ENCODE data around the gene REXO1. TPM values are rescaled to one million over a fixed set of nuclear protein-coding genes. Genes with fewer than 3 reads are reported as not detected.

Gene REXO1
- total RNA-seq, 1 donor from 2014 or later: 34.2 TPM

DNA sequence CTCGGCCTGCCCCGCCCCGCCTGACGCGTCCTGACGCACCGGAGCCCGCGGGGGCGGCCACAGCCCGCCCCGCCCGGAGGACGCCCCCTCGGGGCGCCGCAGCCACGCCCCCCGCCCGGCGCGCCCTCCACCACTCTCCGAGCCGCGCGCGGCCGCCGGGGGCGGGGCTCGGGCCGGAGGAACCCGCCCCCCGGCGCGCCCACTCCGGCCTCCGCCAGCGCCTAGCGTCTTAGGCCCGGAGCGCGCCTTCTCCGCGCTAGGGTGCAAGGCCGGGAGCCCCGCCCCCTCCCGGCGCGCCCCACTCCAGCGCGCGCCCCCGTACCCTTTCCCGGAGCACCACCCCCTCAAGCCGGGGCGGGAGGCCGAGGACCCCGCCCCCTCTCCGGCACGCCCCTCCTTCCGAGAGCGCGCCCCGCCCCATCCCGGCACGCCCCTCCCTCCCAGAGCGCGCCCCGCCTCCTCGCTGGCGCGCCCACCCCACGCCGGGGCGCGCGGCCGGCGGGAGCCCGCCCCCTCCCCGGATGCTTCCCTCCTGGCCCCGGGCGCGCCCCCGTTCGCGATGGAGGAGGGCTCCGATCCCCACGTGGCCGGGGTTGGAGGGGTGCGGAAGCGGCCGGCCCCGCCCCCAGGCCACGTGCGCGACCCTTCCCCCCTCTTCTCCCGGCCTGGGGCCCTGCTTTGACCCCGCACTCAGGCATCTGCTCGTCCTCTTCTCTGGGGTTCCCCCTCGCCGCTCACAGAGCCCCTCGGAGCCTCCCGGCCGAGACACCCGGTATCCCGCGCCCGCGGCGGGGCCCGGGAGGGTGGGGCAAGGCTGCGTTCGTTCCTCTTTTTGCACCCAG, 15.6 kb upstream of the REXO1 start:
- intact Hi-C loops (cut with DNase I): no loop called here
- peak; percentile 83 for ATAC-seq

DNA sequence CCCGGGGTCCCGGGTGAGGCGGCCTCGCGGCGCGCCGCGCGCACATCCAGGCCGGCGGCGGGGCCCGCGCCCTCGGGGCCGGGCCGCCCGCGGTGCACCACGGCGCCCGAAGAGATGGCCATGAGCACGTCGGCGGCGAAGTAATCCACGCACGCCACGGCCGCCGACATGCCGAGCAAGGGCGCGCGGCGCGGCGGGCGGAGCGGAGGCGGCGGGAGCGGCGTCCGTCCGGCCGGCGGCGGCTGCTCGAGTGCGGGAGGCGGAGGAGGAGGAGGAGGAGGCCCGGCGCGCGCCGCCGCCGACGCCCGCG, 15.0 kb upstream of the REXO1 start, which contains the start of gene KLF16:
KLF16 (minus strand) TSS at position 252 of the 310 bp plus-strand sequence; CDS start at position 170, 82 bp downstream.
- intact Hi-C loops (cut with DNase I): no loop called here
- no peak for DNase-seq (ENCODE audit: low spot score)
- ATAC-seq: no peak

More for the DNA sequence above, 15.6 kb upstream of the REXO1 start:
- peak; percentile 93 for DNase-seq (ENCODE audit: low spot score)

DNA sequence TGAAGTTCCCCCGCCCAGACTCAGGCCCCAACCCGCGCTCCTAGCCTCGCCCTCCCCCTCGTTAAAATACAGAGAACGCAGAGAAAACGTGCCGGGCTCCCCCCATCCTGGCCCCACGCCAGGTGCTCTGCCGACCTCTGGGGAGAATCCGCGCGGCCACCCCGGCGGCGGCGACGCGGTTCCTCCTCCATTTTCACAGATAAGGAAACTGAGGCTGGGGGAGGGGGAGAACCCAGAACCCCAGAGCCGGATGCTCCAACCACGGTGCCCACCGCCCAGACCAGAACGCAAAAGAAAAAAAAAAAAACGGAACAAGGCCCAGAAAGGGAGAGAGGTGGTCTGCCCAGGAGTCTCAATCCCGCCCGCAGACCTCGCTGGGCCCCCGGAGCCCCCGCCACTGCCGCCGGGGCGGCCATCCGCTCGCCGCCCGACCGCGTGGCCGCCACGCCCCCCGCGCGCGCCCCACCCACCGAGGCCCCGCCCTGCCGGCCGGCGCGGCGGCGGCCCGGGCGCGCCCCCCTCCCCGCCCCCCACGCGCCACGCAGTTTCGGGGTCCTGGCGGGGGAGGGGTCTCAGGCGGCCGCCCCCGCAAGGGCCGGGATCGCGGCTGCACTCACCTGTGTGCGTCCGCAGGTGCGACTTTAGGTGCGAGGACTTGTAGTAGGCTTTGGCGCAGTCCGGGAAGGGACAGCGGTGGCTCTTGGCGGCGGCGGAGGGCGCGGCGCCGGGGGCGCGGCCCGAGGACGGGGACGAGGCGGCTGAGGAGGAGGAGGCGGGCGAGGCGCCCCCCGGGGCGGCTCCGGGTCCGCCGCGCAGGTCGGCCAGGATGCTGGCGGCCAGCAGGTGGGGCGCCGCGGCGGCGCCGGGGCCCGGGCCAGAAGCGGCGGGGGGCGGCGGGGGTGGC, 14.4 kb upstream of the REXO1 start:
- DNase-seq (ENCODE audit: low spot score): no peak
- ATAC-seq: no peak
- intact Hi-C loops (cut with DNase I): no loop called here

DNA sequence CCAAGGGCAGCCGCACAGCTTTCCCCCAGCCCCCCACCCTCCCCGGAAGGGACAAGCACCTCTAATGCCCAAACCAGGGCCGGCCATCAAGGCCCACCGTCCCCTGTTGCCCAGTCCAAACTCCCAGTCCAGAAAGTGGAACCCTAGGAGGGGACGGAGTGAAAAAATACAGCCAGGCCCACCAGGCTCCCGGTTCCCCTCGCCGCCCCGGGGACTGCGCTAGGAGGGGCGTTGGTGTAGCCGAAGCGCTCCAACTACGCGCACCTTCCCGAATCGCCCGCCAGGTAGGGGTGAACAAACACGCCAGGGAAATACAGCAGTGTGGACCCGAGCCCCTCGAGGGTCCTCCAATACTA, 13.8 kb upstream of the REXO1 start:
- no peak for ATAC-seq
- DNase-seq (ENCODE audit: low spot score): no peak
- intact Hi-C loops (cut with DNase I): no loop called here

DNA sequence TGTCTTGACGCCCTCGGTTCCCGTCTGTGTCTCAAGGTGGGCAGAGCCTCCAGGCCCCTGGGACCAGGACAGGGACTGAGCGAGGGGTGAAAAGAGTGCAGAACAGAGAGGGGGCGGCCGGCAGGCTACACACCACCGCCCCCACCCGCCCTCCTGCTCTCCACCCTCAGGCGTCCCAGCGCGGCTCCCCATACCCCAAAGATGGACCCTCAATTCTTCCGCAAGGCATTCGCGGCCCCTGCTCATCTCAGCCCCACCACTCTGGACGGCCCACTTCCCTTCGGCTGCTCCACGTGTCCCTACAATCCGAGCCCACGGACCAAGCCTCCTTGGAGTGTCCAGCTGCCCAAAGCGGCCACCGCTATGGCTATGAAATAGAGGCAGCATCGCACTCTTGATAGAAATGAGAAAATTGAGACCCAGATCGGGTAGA, 13.3 kb upstream of the REXO1 start:
- intact Hi-C loops (cut with DNase I): no loop called here
- ATAC-seq (no peak), DNase-seq (ENCODE audit: low spot score) (no peak)

DNA sequence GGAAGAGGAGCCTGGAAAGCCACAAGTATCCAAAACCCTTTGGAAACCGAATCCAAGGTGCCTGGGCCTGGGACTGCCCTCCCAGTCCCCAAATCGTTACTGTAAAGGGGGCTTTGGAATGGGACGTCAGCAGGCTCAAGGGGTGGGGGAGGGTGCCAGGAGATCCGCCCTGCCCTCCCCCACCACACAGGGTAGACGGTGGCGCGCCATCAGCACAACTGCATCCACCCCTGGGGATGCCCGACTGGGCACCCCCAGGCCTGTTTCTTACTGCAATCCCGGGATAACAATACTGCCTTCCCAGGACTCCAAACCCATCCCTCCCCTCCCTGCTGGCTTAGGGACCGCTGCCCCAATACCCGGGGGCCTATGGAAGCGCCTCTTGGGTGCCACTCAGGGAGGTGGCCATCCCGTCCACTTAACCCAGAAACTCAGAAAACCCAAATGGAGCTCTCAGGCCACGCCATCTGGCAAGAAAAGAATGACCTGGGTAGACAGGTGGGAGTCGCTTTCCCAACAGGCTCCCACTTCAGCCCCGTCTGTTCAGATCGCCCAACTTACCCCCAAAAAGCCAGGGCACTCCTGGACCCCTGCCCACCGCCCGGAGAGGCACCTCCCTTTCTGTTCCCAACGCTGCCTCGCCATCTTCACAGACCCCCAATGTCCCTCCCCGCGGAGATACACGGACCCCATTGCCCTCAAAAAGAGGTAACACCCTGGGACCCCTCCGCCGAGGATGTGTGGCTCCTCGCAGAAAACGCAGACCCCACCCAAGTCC, 12.7 kb upstream of the REXO1 start:
- no peak for ATAC-seq
- no peak for DNase-seq (ENCODE audit: low spot score)
- intact Hi-C loops (cut with DNase I): no loop called here

DNA sequence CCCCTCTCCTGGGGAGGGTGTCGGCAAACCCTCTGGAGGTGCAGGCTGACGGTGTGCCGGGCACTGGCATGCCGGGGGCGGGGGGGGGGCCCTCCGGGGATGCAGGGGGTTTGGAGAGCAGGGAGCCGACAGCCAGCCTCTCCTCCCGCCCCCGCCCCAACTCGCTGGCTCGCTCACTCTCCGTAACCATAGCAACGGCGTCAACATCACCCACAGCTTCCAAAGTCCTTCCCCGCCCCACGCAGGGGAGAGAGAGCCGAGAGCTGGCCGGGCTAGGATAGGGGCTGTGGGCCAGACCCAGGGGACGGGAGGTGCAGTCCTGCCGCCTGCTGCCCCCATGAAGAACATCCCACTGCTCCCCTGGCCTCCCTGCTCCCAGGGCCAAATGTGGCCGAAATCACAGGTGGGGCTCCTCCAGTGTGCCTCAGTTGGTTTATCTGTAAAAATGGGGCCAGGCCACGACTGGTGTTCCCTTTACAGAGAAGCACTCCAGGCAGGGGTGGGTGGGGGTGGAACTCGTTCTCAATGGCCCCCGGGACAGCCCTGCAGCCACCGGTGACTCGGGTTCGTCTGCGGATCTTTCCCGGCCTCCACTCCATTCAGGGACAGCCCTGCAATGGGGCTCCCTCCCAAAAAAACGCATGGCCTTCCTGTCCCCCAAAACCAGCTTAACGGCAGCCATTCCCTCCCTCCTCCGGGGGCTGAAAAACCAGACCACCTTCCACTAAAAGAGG, 11.9 kb upstream of the REXO1 start:
- ATAC-seq (no peak), DNase-seq (ENCODE audit: low spot score) (no peak)
- intact Hi-C loops (cut with DNase I): no loop called here

DNA sequence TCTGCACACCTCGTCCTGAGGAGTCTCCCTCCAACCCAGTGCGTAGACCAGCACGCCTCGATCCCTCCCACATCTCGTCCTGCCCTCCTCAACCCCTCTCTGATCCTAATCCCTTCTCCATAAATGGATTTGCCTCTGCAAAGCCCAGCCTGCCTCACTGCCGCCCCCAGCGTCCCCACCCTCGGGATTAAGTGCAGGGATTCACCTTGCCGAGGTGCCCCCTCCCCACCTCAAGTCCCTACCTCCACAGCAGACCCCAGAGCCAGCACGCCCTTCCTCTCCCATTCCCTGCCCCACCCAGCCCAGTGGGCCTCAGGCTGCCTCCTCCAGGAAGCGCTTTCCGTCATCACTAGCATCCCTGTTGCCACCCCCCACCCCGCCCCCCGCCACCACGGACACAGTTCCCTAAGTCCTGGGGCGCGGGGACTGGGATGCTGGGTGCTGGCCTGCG, 11.1 kb upstream of the REXO1 start:
- DNase-seq (ENCODE audit: low spot score): no peak
- intact Hi-C loops (cut with DNase I): no loop called here
- no peak for ATAC-seq

DNA sequence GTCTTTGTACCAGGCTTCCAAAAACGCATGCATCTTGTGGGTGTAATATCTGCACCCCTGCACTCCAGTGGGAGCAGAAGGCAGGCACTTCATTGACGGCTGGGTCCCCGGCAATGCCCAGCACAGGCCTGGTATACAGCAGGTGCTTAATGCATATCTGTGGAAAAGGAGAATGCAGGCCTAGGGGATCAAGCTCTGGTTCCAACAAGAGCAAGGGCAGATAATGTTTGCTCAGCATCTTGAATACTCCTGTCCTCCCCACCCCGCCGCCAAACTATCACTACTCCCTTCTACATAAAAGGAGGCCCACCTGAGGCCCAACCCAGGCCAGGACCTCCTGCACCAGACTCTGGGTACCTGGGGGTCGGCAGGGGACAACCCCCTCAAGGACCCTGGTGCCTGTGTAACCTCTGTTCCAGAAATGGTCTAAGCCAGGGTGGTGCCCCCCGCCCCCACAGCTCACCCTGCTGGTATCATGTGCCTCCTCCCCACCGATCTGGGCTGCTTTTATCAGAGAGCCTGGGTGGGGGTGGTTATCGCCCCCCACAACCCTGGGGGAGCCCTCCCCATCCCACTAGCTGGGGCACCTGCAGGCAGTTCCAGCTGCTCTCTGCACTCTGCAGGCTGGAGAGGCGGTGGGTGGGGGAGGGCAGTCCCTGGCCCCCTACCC, 10.3 kb upstream of the REXO1 start:
- DNase-seq (ENCODE audit: low spot score) (no peak), ATAC-seq (no peak)
- intact Hi-C loops (cut with DNase I): no loop called here

DNA sequence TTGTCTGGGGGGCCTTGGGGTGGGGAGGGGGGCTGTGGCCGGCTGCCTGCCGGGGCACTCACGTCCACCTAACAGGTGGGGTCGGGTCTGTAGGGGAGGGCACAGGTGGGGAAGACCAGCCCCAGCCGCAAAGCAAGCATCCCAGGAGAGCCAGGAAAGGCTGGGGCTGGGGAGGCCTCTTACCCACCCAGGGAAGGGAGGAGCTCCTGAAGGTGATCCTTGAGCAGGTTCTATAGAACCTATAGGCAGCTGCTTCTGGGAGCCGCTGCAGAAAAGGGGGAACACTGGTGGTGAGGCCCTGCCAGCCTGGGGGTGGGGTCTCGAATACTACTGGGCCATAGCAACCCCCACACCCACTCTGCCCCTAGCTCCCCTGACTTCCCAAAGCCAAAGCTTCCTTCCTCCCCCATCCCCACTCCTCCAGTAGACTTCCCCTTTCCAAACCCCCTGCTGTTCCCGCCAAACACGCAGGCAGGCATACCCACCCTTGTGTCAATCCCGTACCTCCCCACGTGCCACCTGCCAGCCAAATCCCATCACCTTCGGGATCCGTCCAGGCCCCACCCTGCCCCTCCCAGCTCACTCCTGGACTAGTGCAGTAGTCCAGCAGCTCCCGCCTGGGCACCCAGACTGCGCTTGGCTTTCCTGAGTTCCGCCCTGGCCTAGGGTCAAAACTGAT, 9.5 kb upstream of the REXO1 start:
- intact Hi-C loops (cut with DNase I): no loop called here
- ATAC-seq (no peak), DNase-seq (ENCODE audit: low spot score) (no peak)

DNA sequence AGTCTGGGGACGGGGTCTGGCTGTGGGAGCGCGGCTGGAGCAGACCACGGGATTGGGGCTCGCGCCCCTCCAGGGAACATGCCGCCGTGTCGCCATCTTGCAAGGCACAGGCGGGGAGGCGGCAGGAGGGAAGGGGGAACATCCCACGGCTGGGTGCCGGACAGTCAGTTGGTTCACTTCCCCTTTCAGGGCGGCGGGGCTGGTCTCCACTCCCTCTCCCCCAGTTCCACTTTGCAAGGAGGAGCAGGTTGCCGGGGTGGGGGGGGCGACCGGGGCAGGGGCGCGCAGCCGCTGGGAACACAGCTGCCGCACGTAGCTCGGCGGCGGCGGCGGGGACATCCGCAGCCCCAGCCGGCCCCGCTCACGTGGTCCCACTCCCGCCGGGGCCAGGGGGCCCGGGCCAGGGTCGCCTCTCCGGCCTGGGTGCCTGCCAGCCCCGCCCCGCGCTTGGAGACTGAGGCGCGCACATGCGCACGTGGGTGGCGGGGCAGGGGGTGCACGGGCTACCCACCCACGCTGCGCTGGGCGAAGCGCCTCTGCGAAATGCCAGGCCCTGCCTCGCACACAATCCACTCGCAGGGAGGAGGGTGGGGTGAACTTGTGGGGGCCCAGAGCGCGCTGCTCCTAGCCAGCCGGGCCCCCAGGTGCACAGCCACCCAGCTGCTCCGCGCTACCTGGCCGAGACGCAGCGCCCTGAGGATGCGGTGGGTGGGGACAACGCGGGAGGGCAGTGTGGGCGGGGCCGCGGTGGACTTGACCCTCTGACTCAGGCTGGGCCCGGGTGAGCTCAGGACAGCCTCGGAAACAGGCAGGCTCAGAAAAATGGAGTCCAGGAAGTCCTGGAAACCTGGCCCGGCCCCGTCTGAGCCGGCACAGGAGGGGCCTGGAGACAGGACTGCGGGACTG, 8.7 kb upstream of the REXO1 start:
- no peak for ATAC-seq
- DNase-seq (ENCODE audit: low spot score): peak; percentile 83
- intact Hi-C loops (cut with DNase I): no loop called here

DNA sequence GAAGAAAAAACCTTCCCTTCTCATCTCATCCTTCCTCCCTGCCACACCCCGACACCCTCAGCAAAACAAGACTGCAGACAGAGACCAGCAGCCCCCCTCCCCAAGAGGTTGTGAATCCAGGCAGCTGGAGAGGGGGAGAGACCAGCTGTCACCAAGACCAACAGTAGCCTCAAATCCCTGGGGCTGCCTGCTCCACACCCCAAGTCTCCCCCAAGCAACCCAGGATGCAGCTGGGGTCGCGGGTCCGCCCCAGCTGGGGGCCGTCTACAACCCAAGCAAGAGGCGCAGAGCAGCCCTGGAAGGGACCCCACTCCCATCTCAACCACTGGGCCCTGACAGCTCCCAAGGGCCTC, 8.0 kb upstream of the REXO1 start:
- no peak for DNase-seq (ENCODE audit: low spot score)

DNA sequence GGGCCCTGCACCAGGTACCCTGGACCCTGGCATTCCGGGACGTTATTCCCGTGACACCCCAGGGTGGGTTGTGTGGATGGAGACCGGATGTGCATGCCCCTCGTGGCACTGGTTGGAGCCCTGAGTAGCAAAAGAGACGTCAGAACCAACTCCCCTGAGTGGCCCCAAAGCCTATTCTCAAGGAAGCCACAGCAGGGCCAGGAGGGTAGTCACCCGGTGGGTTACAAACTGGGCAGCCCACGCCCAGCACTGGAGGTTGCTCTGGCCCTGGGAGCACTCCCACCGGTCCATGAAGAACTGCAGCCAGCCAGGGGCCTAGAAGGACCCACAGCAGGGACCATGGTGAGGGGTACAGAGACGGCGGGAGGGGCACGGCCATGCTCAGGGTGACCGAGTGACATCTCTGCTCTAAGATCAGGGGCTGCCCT, 7.6 kb upstream of the REXO1 start:
- intact Hi-C loops (cut with DNase I): no loop called here
- ATAC-seq: peak; percentile 0
- DNase-seq (ENCODE audit: low spot score): no peak

More for the DNA sequence above, 8.0 kb upstream of the REXO1 start:
- no peak for ATAC-seq
- intact Hi-C loops (cut with DNase I): no loop called here

DNA sequence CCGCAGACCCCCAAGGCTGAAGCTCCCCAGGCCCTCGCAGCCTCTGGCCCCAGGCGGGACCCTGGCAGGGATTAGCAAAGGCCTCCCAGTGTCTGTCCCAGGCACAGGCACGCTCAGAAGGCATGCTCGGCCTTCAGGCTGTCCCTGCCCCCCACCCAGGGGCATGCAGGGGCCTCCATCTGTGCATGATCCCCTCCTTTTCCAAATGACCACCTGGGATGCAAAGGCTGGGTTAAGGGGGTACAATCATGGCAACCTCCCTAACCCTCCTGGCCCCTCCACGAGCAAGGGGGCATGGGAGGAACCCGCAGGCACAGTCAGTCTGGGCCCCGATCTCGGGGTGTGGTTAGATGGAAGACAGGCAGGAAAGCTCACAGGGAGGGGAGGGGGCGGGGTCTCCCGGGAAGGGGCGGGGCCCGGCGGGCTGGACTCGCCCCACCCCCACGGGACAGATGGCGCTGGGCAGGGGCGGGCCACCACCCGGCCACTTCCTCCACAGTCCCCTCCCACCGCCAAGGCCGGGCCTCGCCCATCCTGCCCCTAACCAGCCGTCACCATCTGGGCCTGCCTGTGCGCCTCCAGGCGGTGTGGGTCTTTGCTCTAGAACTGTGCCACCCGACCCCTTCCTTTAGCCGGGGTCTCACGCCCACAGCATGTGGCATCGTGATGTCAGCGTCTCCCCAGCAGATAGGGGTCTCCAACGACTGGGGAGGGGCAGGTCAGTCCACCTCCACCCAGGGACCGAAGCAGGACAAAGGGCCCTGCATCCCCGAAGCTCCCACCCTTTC, 7.0 kb upstream of the REXO1 start:
- ATAC-seq: peak; percentile 75
- intact Hi-C loops (cut with DNase I): no loop called here
- peak; percentile 90 for DNase-seq (ENCODE audit: low spot score)

DNA sequence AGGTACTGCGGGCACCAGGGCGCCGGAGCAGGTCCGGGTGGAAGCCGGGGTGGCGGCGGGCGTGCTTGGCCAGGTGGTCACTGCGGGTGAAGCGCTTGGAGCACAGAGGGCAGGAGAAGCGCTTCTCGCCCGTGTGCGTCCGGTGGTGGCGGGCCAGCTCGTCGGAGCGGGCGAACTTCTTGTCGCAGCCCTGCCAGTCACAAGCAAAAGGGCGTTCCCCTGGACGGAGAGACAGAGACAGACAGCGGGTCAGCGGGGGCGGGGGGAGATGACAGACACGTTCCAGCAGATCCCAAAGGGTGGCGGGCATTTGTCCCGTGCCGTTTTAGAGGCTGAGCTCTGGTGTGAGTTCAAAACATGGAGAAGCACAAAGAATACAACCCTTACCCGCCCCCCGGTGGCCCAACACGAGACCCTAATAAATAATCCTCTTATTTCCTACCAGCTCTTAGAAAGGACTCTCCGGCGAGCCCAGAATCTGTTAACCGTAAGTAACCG, 6.3 kb upstream of the REXO1 start:
- ATAC-seq (no peak), DNase-seq (ENCODE audit: low spot score) (no peak)
- intact Hi-C loops (cut with DNase I): no loop called here

DNA sequence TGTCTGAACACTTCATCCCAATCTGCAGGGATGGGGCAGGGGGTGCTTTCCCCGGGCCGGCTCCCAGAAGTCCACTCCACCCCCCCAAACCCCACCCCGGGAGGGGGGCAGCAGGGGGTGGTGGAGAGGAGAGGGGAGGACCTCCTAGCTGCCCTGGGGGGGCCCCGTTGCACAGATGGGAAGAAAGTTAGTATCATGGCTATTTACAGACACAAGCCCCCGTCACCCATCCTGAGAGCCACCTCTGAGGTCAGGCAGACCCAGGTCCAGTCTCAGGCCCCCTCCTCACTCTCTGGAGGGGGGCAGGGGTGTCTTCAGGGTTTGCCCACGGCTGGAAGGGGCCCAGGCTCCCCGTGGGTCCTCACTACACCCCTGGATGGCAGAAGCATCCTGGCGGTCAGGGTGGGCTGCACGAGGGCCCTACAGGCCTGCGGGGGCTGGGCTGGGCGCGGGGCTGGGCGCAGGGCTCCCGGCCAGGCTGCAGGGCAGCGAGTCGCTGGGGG, 5.8 kb upstream of the REXO1 start:
- DNase-seq (ENCODE audit: low spot score) (no peak), ATAC-seq (no peak)
- intact Hi-C loops (cut with DNase I): no loop called here

All from sciatic nerve (tissue), 2 donors.